ENCODE results near the gene LMF2. TPM values are rescaled to one million over a fixed set of nuclear protein-coding genes. Genes with fewer than 3 reads are reported as not detected.

The LMF2 gene
- polyA plus RNA-seq, 3 donors: 15.0 to 145 (median 16.6) TPM

- TF ChIP-seq, protein P1, sequence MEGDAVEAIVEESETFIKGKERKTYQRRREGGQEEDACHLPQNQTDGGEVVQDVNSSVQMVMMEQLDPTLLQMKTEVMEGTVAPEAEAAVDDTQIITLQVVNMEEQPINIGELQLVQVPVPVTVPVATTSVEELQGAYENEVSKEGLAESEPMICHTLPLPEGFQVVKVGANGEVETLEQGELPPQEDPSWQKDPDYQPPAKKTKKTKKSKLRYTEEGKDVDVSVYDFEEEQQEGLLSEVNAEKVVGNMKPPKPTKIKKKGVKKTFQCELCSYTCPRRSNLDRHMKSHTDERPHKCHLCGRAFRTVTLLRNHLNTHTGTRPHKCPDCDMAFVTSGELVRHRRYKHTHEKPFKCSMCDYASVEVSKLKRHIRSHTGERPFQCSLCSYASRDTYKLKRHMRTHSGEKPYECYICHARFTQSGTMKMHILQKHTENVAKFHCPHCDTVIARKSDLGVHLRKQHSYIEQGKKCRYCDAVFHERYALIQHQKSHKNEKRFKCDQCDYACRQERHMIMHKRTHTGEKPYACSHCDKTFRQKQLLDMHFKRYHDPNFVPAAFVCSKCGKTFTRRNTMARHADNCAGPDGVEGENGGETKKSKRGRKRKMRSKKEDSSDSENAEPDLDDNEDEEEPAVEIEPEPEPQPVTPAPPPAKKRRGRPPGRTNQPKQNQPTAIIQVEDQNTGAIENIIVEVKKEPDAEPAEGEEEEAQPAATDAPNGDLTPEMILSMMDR (IDR thresholded peaks at IDR 0.05): no peak
- H3K36me3 ChIP-seq (replicated peaks in 1 of 2; ENCODE audit: control insufficient read depth in 1 of 2, insufficient read depth in 2 of 2, low read length in 2 of 2): peaks cover 46 to 58% of the 10 kb centered on the region in 2 donors
- H3K27ac Mint-ChIP-seq: peak overlapping the region; percentile 46 to 86 (median 76)
- WGBS (ENCODE audit: insufficient coverage): 7% methylated on average over 19 of the region's 19 CpGs
- peaks cover 37 to 69% of the 10 kb centered on the region in 2 donors for H3K36me3 Mint-ChIP-seq
- no peak overlapping the region for H2AFZ ChIP-seq (ENCODE audit: insufficient read depth, low read depth, low read length, poor library complexity, severe bottlenecking)
- no peaks in the 10 kb centered on the region for H3K27me3 Mint-ChIP-seq (ENCODE audit: low read depth in 3 of 3)
- peak overlapping the region; percentile 47 to 99 (median 72) for H3K4me3 ChIP-seq (replicated peaks in 1 of 3; ENCODE audit: low read depth in 2 of 3, low read length in 3 of 3)
- peak in 1 of 3 donors; percentile 9 for DNase-seq
- H3K4me2 ChIP-seq (replicated peaks; ENCODE audit: extremely low read depth, low read length, poor library complexity, severe bottlenecking): peak overlapping the region; percentile 95
- H4K20me1 ChIP-seq (ENCODE audit: insufficient read depth, low read length): peaks cover 86% of the 10 kb centered on the region
- intact Hi-C loops (cut with micrococcal nuclease): loop anchor here (5.0 kb wide), 3 partner anchors 38 to 98 kb away; partner anchors contain the start of genes CHKB (in 2 of the 2) and SYCE3 (in 1 of the 2)
- H3K79me2 ChIP-seq (ENCODE audit: insufficient read depth, low read length): peaks cover 52% of the 10 kb centered on the region
- H3K4me3 Mint-ChIP-seq: peak overlapping the region; percentile 73 to 78
- peaks cover 39 to 60% of the 10 kb centered on the region in 2 donors for H3K4me1 ChIP-seq (ENCODE audit: control insufficient read depth in 1 of 2, insufficient read depth in 2 of 2, low read length in 2 of 2)
- H3K9me3 Mint-ChIP-seq: no peaks in the 10 kb centered on the region
- peak overlapping the region; percentile 100 for H3K9ac ChIP-seq (ENCODE audit: insufficient read depth, low read length, poor library complexity, severe bottlenecking)
- peak overlapping the region; percentile 60 to 100 for H3K27ac ChIP-seq (ENCODE audit: low read depth in 1 of 2, low read length in 2 of 2)
- no peaks in the 10 kb centered on the region for H3K27me3 ChIP-seq (ENCODE audit: control insufficient read depth in 2 of 2, insufficient read depth in 2 of 2, low read length in 2 of 2)
- H3K9me3 ChIP-seq (replicated peaks in 1 of 2; ENCODE audit: control insufficient read depth in 1 of 2, insufficient read depth in 1 of 2, low read length in 2 of 2): no peaks in the 10 kb centered on the region
- H3K4me1 Mint-ChIP-seq: peaks cover 30% of the 10 kb centered on the region
Measured at GRCh38 chr22:50524676-50525103, 17.2 kb upstream of the LMF2 start.

GRCh38 chr22:50523806-50524675, 16.5 kb upstream of the LMF2 start:
- H3K9me3 Mint-ChIP-seq: peaks cover 0 to 1% (median 0%) of the 10 kb centered on the region in 7 donors
- WGBS (ENCODE audit: insufficient coverage): 94% methylated on average over 25 of the region's 25 CpGs
- intact Hi-C loops (cut with micrococcal nuclease): no loop called here
- Histone ChIP-seq H3K79me2 (ENCODE audit: insufficient read depth, low read length) (peaks cover 45% of the 10 kb centered on the region), H3K9ac (ENCODE audit: insufficient read depth, low read length, poor library complexity, severe bottlenecking) (peak overlapping the region; percentile 100), H2AFZ (ENCODE audit: insufficient read depth, low read depth, low read length, poor library complexity, severe bottlenecking) (no peak overlapping the region), H3K27ac (ENCODE audit: low read depth in 1 of 2, low read length in 2 of 2) (peak overlapping the region; percentile 60 to 100), H3K4me1 (ENCODE audit: control insufficient read depth in 1 of 2, insufficient read depth in 2 of 2, low read length in 2 of 2) (peaks cover 36 to 53% of the 10 kb centered on the region in 2 donors), H3K4me2 (replicated peaks; ENCODE audit: extremely low read depth, low read length, poor library complexity, severe bottlenecking) (peak overlapping the region; percentile 95), H3K36me3 (replicated peaks in 1 of 2; ENCODE audit: control insufficient read depth in 1 of 2, insufficient read depth in 2 of 2, low read length in 2 of 2) (peaks cover 47 to 60% of the 10 kb centered on the region in 2 donors), H3K4me3 (replicated peaks in 1 of 3; ENCODE audit: low read depth in 2 of 3, low read length in 3 of 3) (peak overlapping the region in 2 of 3 experiments; percentile 47 to 99), H3K27me3 (ENCODE audit: control insufficient read depth in 2 of 2, insufficient read depth in 2 of 2, low read length in 2 of 2) (no peaks in the 10 kb centered on the region), H4K20me1 (ENCODE audit: insufficient read depth, low read length) (peaks cover 80% of the 10 kb centered on the region), H3K9me3 (replicated peaks in 1 of 2; ENCODE audit: control insufficient read depth in 1 of 2, insufficient read depth in 1 of 2, low read length in 2 of 2) (no peaks in the 10 kb centered on the region)
- peaks cover 30% of the 10 kb centered on the region for H3K4me1 Mint-ChIP-seq
- peak in 1 of 3 donors; percentile 14 for DNase-seq
- peak overlapping the region in 5 of 7 donors; percentile 46 to 86 (median 76) for H3K27ac Mint-ChIP-seq
- peaks cover 39 to 69% of the 10 kb centered on the region in 2 donors for H3K36me3 Mint-ChIP-seq
- TF ChIP-seq, protein P1 (IDR thresholded peaks at IDR 0.05): no peak
- no peaks in the 10 kb centered on the region for H3K27me3 Mint-ChIP-seq (ENCODE audit: low read depth in 3 of 3)
- H3K4me3 Mint-ChIP-seq: peak overlapping the region; percentile 73 to 78
